ENCODE results near the gene NPHP4.

- TF ChIP-seq HMBOX1 (IDR thresholded peaks at IDR 0.05) (no peak), SRSF3 (IDR thresholded peaks at IDR 0.05; ENCODE audit: insufficient read depth, low read length) (no peak), KDM1A (IDR thresholded peaks at IDR 0.05) (peak; percentile 82 to 85), PKNOX1 (IDR thresholded peaks at IDR 0.05) (no peak), ZNF41 (CRISPR knock-in tag; conservative IDR thresholded peaks at IDR 0.05) (no peak), POLR2AphosphoS5 (IDR thresholded peaks at IDR 0.05; ENCODE audit: control insufficient read depth, insufficient read depth, low read depth, low read length) (no peak), CTCF (IDR thresholded peaks at IDR 0.05 in 2 of 3, conservative IDR thresholded peaks at IDR 0.05 in 1 of 3; ENCODE audit: insufficient read depth in 2 of 3, low read depth in 1 of 3, low read length in 3 of 3) (no peak), HMG20A (CRISPR knock-in tag; conservative IDR thresholded peaks at IDR 0.05) (no peak), CREB1 (IDR thresholded peaks at IDR 0.05) (no peak), CREB1 (CRISPR knock-in tag; IDR thresholded peaks at IDR 0.05) (no peak), TBP (optimal IDR thresholded peaks at IDR 0.05; ENCODE audit: low read depth, low read length) (no peak), TAF1 (IDR thresholded peaks at IDR 0.05; ENCODE audit: control insufficient read depth, extremely low read depth, insufficient read depth, low read length, severe bottlenecking) (peak; percentile 7), EZH2 (IDR thresholded peaks at IDR 0.05; ENCODE audit: borderline replicate concordance, low read depth, low read length) (no peak), ELF4 (CRISPR knock-in tag; IDR thresholded peaks at IDR 0.05) (0 out of 2 replicates have a peak, but pooled peaks have one; percentile 8), CCAR2 (IDR thresholded peaks at IDR 0.05; ENCODE audit: low read depth, low read length) (no peak)
Measured at GRCh38 chr1:5992814-5993555, 760 bp upstream of the NPHP4 start.
